BJ (cell line): ENCODE data around the gene LIN37. TPM values are rescaled to one million over a fixed set of nuclear protein-coding genes. Genes with fewer than 3 reads are reported as not detected.

Experiments
- CTCF ChIA-PET: fragments of 350-600 bp; formaldehyde crosslinking; extraction: SDS; loops from one replicate; lab custom pipeline; 2021; ENCODE audit warnings: antibody characterized with exemption, inconsistent platforms; lab: Yijun Ruan, JAX
- POLR2A ChIA-PET: fragments of 300-600 bp; sonication (Branson Sonifier 250); formaldehyde crosslinking; extraction: SDS; loops from one replicate; lab custom pipeline; 2021; ENCODE audit warnings: antibody characterized with exemption; lab: Charles Lee
- DNase-seq: peaks from one replicate; pipeline ENCODE4 v3.0.0-alpha.2; 2011; ENCODE audit warnings: low read depth
- H3K27me3 ChIP-seq: 2 replicates; pipeline ENCODE4 v1.6.0; 2011; ENCODE audit warnings: low read length; ENCODE audit not compliant: control insufficient read depth, insufficient read depth
- H3K36me3 ChIP-seq: 2 replicates; pipeline ENCODE4 v1.5.1; 2011; ENCODE audit warnings: low read length; ENCODE audit not compliant: control insufficient read depth, insufficient read depth
- H3K4me3 ChIP-seq: 2 replicates; pipeline ENCODE4 v1.5.1; 2011; ENCODE audit warnings: low read depth, mild to moderate bottlenecking, control low read depth, low read length
- CTCF ChIP-seq: IDR thresholded peaks from 2 replicates; pipeline ENCODE4 v1.5.1; 2011; ENCODE audit warnings: low read depth, mild to moderate bottlenecking, control low read depth, inconsistent platforms, low read length, moderate library complexity; ENCODE audit not compliant: insufficient read depth
- polyA plus RNA-seq: library from polyadenylated mRNA; depleted of rRNA; stranded (reverse); fragments of >200 nt; gene quantifications from 2 replicates; pipeline ENCODE4 v1.2.3, GENCODE V29; 2011

The LIN37 gene
- polyA plus RNA-seq, 1 experiment = 15.0 TPM

- TF ChIP-seq CTCF = no peak
- ChIA-PET POLR2A (no interaction called here), CTCF (interaction anchor here (1.0 kb wide), 1 partner anchor 14 kb away, joined by 3 read pairs; no protein-coding TSS in a partner anchor)
- Histone ChIP-seq H3K4me3 (peak within 1 kb of the TSS; percentile 77), H3K36me3 (no peaks in the 10 kb centered on the region), H3K27me3 (no peaks in the 10 kb centered on the region)
- peak; percentile 68 for DNase-seq
Observed at GRCh38 chr19:35775298-35776101, 27.1 kb downstream of the LIN37 start, which contains the start of gene ARHGAP33. Gene ARHGAP33 (plus strand): TSS chr19:35775564. CDS start chr19:35775659, 95 bp downstream.

GRCh38 chr19:35776102-35776788 is 27.9 kb downstream of the LIN37 start:
- no peak for TF ChIP-seq CTCF
- CTCF ChIA-PET = interaction anchor here (0.6 to 1.0 kb wide), 2 partner anchors 13 to 1554 kb away, joined by 3 read pairs; no protein-coding TSS in a partner anchor
- no peak for DNase-seq
- Histone ChIP-seq H3K36me3 (no peaks in the 10 kb centered on the region; the same call in 1 of the 2 replicates), H3K4me3 (peak overlapping the region; percentile 77), H3K27me3 (no peaks in the 10 kb centered on the region)
- POLR2A ChIA-PET = interaction anchor here (0.6 kb wide), 1 partner anchor 18 kb away, joined by 8 read pairs; no protein-coding TSS in a partner anchor

- TF ChIP-seq CTCF = no peak
- ChIA-PET CTCF (interaction anchor here (0.8 kb wide), 1 partner anchor 129 kb away, joined by 3 read pairs; the partner anchor contains the start of gene COX6B1), POLR2A (interaction anchor here (0.6 kb wide), 1 partner anchor 17 kb away, joined by 8 read pairs; no protein-coding TSS in a partner anchor)
- H3K36me3 ChIP-seq = no peaks in the 10 kb centered on the region; the same call in 1 of the 2 replicates
- H3K27me3 ChIP-seq = no peaks in the 10 kb centered on the region
- no peak for DNase-seq
- H3K4me3 ChIP-seq = no peak overlapping the region
Observed at GRCh38 chr19:35777086-35777841, 28.9 kb downstream of the LIN37 start.

- TF ChIP-seq CTCF = no peak
- no peak overlapping the region for H3K4me3 ChIP-seq
- no peaks in the 10 kb centered on the region for H3K27me3 ChIP-seq
- ChIA-PET CTCF (no interaction called here), POLR2A (no interaction called here)
- DNase-seq = no peak
- peaks cover 3% of the 10 kb centered on the region for H3K36me3 ChIP-seq
Observed at GRCh38 chr19:35777961-35778360, 29.6 kb downstream of the LIN37 start.
